Cerebellar cortex (tissue), 1 donor: Measurements from ENCODE around the gene LIN37.
"Not testable (repeated sequence)": the region's sequence is repeated elsewhere in the genome, so short reads cannot be mapped to it uniquely, and the experiment has no call there.

Source experiments
- DNase-seq: peaks from one replicate; pipeline ENCODE4 v3.0.0-alpha.2; 2015; ENCODE audit warnings: low spot score

LIN37 gene

DNA sequence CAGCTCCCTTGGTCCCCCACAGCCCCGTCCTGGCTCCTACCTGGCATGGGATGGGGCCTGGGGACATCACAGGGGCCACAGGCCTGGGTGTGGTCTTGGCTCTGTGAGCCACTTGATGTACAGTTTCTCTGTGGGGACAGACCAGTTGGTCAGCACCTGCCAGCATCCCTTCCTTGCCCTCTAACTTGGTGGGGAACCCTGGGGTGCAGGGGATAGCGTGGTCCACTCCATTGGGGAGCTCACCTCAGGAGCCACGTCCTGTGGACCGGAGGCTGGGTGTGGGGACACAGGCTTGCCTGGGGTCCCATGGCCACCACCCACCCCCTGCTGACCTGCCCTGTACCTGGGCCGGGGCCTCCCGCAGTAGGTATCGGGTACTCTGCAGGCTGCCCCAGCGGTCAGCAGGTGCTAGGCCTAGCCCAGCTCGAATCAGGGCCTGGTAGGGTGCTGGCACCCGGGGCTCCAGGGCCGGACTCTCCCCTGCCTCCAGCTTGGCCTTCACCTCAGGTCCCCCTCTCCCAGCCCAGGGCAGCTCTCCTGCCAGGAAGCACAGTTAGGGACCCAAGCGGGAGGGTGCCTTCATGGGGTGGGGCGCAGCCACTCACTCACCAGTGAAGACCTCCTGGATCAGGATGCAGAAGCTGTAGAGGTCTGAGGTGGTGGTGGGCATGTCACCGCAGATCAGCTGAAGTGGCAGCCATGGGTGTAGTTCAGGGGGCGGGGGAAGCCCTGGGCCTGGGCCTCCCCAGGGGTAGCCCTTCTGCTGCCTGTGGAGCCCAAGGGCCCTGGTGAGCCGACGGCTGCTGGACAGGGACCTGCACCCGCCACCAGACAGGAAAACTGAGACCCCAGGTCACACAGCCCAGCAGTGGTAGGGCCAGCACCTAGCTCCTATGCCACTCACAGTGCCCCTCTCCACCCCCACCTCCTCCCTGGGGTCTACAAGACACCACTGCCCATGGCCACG lies 41.9 kb downstream of the LIN37 start:
- DNase-seq: no peak

DNA sequence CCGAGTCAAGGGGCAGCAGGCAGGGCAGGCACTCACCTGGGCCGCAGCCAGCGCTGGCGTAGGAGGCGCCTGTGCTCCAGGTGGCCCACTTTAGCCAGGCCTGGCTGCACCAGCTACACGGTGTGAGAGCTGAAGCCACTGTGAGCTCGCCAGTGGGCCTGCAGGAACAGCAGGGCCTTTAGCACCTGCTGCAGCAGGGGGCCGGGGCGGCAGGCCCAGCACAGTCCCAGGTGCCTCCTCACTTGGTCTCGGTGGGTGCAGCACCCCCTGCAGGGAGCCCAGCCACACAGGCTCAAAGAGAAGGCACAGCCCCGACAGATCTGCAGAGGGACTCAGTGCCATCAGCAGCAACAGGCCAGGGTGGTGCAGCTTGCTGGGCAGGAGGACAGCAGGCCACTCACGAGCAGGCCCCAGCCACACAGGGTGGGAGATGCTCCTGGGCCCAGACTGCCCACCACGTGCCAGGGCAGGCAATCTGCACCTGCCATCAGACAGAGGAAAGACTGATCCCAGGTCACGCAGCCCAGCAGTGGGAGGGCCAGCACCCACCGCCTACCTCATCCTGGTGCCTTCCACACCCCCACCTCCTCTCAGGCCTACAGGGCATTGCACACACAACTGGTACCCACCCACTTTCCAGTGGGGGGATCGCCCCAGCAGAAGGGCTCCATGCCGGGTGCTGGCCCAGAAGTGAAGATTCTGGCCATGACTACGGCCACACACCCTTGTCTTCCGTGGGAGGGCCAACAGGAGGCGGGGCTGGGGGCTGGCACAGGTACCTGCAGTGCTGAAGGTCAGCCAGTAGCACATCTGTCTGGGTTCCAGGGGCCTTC lies 42.8 kb downstream of the LIN37 start:
- DNase-seq: peak; percentile 58

DNA sequence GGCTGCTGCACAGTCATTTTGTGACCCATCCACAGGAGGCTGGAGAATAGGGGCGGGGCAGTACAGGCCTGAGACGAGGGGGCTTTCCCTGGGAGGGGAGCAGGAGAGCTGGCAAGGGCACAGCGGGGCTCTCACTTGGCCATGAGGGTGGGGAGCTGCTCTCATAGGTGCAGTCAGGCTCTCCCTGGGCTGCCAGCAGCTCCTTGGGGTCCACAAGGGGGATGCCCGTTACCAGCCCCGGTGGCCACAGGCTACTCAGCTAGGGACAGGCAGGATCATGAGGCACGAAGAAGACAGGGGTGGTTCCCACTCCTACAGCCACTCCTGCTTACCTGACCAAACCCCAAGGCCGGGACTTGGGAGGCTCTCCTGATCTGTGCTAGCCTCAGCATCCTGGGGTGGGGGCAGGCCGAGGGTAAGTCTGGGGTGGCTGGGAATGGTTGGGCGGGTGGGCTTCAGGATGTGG lies 43.5 kb downstream of the LIN37 start:
- no peak for DNase-seq

DNA sequence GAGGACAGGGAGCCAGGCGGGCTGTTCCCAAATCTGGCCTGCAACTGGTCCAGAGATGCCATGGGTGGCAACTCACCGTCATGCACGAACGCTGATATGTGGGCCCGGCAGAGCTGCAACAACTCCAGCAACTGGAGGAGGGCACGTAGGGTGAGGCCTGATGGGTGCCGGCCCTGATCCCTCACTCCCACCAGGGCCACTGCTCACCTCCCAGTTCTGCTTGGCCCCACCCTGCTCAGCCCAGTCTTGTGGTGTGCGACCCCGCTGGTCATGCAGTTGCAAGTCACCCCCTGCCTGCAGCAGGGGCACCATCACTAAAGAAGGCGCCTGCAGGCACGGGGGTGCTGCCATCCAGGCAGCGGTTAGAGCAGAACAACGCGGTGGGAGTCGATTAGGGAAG lies 43.9 kb downstream of the LIN37 start:
- DNase-seq: no peak

DNA sequence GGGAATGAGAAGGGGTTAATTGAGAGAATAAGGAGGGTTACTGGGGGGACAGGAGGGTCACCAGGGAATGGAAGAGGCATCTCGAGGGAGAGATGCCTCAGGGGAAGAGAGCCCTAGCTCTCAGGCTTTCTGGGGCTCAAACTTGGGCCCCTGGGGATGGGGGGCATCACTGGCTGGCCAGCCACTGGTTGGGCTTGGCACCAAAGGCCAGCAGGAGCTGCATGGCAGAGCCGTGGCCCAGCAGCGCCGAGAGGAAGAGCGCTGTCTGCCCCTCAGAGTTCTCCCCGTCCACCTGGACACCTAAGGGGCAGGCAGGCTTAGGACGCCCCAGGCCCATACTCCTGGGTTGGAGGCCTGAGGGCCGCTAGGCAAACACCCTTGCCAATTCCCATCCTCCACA lies 44.5 kb downstream of the LIN37 start:
- DNase-seq: no peak

DNA sequence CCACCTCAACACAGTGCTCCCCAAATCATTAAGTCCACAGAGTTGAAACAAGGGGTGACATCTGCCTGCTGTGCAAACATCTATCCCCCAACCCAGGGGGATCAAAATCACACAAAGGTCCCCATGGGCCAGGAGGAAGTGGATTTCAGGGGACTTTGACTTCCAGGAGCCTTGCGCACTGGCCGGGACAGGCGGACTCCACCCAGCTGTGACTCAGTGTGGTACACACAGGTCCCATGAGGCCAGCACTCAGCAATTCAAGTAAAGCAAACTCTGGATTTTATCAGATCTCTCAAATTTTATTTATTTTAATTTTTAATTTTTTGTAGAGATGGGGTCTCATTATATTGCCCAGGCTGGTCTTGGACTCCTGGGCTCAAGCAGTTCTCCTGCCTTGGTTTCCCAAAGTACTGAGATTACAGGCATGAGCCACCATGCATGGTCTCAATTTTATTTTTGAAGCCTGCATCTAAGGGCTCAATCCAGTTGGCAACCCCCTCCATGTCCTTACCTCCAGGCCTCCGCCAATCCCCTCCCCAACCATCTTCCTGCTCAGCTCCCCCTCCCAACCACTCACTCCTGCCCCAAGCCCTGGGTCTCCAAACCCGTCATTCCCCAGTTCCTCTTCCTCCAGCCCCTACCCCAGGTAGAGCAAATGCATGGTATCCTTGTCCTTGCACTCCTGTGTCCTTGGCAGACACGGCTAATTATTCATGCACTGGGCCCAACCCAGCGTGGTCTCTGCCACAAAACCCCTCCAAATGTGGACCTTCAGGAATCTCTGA lies 45.2 kb downstream of the LIN37 start:
- DNase-seq: no peak

DNA sequence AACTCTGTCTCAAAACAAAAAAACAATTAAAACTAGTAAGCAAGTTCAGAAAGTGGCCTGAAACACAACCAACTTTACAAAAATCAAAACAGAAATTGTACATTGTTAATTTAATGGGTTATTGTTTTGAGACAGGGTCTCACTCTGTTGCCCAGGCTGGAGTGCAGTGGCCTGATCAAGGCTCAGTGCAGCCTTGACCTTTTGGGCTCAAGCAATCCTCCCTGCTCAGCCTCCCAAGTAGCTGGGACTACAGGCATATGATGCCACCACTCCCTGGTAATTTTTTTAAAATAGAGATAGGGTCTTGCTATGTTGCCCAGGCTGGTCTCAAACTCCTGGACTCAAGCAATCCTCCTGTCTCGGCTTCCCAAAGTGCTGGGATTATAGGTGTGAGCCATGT lies 47.2 kb downstream of the LIN37 start:
- not testable (repeated sequence) for DNase-seq

DNA sequence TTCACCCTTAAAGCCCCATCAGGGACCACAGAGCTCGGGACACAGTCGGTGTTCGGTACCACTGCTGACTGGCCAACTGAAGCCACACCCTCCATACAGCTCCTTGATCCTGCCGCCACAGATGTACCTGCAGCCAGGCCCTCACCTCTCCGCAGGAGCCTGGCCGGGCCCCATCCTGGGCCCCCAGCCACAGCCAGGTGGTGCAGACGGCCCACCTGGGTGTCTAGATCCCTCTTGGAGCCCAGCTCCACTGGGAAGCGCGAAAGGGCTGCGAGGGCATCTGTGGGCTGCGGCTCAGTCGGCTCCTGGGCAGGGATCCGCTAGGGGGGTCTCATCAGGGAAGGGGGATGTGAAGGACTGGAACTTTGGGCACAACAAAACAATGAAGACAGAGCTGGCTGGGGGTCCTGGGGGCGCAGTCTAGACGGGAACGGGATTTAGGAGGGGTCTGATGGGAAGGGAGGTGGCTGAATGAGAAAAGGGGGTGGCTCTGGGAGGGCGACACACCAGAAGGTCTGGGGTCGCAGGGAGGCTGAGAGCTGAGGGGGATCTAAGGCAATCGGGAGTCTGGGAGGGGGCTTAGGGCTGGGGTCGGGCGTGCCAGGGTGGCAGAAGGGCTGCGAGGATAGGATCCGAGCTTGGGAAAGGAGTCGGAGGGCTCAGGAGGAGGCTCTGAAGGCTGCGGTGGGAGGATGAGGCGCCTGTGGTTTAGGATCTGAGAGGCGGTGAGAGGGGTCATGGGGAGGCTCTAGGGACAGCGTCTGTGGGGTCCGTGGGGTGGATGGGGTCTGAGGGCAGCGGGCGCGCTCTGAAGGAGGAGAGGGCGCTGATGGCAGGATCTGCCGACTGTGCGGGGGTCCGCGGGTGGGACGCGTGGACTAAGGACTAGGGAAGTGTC lies 48.5 kb downstream of the LIN37 start:
- no peak for DNase-seq

DNA sequence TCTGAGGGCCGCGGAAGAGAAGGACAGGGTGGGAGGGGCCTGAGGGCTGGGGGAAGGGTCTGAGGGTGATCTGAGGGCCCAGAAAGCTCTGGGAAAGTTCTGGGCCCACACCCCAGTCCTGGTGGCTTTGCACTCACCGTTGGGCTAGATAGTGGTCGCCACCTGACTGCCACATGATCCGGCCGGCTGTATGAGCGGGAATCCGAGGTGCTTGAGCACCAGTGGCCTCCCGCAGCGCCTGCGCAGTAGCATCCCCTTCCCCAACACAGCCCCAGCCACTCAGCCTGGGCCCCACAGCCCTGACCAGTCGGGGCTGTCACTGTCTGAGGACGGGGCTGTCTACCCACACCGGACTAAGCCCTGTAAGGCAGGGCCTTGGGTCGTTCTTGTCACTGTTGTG lies 49.3 kb downstream of the LIN37 start:
- DNase-seq: peak; percentile 28

DNA sequence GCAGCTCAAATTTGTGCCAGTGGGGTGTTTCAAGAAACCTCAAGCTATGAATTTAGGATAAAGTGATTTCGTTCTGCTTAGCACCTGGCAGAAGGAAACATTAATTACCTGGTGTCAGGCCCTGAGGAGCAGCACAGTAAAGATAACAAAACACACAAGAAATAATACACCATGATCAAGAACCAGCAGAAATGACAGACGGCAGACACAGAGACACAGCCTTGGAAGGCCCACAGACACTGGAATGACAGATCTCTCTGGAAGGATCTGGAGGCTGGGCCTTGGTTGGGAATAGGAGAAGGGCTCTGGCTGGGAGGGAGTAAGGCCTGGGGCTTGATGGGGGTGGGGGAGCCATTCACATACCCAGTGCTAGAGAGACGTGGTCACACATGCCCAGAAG lies 53.5 kb downstream of the LIN37 start:
- DNase-seq: no peak
